Keratinocyte (primary cell): ENCODE results near the gene KRTAP10-12. TPM values are rescaled to one million over a fixed set of nuclear protein-coding genes. Genes with fewer than 3 reads are reported as not detected.

Source experiments
- DNase-seq: peaks from one replicate; pipeline ENCODE4 v3.0.0-alpha.2; 2011; ENCODE audit warnings: low read depth, missing footprints, low spot score
- FAIRE-seq: peaks from 2 replicates; lab custom pipeline; 2011; peaks lifted over from hg19 to GRCh38; lab: Jason Lieb, UNC
- H2AFZ ChIP-seq: 2 replicates; pipeline ENCODE4 v1.6.0; 2012; ENCODE audit warnings: low read length, control low read depth, inconsistent platforms; ENCODE audit not compliant: control insufficient read depth
- H3K27ac ChIP-seq: 2 replicates; pipeline ENCODE4 v1.5.1; 2011; ENCODE audit warnings: low read length; ENCODE audit not compliant: control insufficient read depth, insufficient read depth
- H3K27me3 ChIP-seq: 3 replicates; pipeline ENCODE4 v1.6.0; 2011; ENCODE audit warnings: low read length; ENCODE audit not compliant: control insufficient read depth, insufficient read depth; ENCODE audit errors: extremely low read depth
- H3K36me3 ChIP-seq, 2 experiments: 2 replicates in 1 of 2; 3 replicates in 1 of 2; pipeline ENCODE4 v1.5.1; 2011; ENCODE audit warnings: low read length in 2 of 2, mild to moderate bottlenecking in 1 of 2; ENCODE audit not compliant: control insufficient read depth in 2 of 2, insufficient read depth in 2 of 2; ENCODE audit errors: extremely low read depth in 1 of 2
- H3K4me1 ChIP-seq: 3 replicates; pipeline ENCODE4 v1.5.1; 2011; ENCODE audit warnings: low read length; ENCODE audit not compliant: control insufficient read depth, insufficient read depth; ENCODE audit errors: extremely low read depth
- H3K4me2 ChIP-seq: 3 replicates; pipeline ENCODE4 v1.6.0; 2011; ENCODE audit warnings: low read depth, low read length; ENCODE audit not compliant: control insufficient read depth, insufficient read depth; ENCODE audit errors: extremely low read depth
- H3K4me3 ChIP-seq, 3 experiments: fragments of 200-600 bp in 1 of 3; sonication (generic) in 1 of 3; 2 replicates in 2 of 3; 3 replicates in 1 of 3; pipeline ENCODE4 v1.5.1; 2011 to 2016; ENCODE audit warnings: low read length in 3 of 3, mild to moderate bottlenecking in 3 of 3, control low read depth in 2 of 3, inconsistent platforms in 1 of 3, low read depth in 1 of 3, mixed read lengths in 1 of 3, mixed run types in 1 of 3, moderate library complexity in 1 of 3; ENCODE audit not compliant: control insufficient read depth in 2 of 3, insufficient read depth in 2 of 3; ENCODE audit errors: extremely low read depth in 1 of 3
- H3K79me2 ChIP-seq: 2 replicates; pipeline ENCODE4 v1.6.0; 2012; ENCODE audit warnings: low read length; ENCODE audit not compliant: control insufficient read depth, insufficient read depth
- H3K9ac ChIP-seq: 3 replicates; pipeline ENCODE4 v1.6.0; 2011; ENCODE audit warnings: low read length; ENCODE audit not compliant: control insufficient read depth, insufficient read depth; ENCODE audit errors: extremely low read depth
- H3K9me1 ChIP-seq: 3 replicates; pipeline ENCODE4 v1.6.0; 2011; ENCODE audit warnings: low read length; ENCODE audit not compliant: control insufficient read depth, insufficient read depth; ENCODE audit errors: extremely low read depth
- H3K9me3 ChIP-seq: 2 replicates; pipeline ENCODE4 v1.5.1; 2012; ENCODE audit warnings: low read depth, low read length; ENCODE audit not compliant: control insufficient read depth
- H4K20me1 ChIP-seq: 3 replicates; pipeline ENCODE4 v1.6.0; 2011; ENCODE audit warnings: low read length; ENCODE audit not compliant: control insufficient read depth, insufficient read depth; ENCODE audit errors: extremely low read depth
- EZH2 ChIP-seq: IDR thresholded peaks from one replicate; pipeline ENCODE4 v1.6.1; 2012; ENCODE audit warnings: inconsistent platforms, mild to moderate bottlenecking, low read length, moderate library complexity
- dilution Hi-C: fragments of 300-500 bp; cut with MboI; formaldehyde crosslinking; loops from one replicate; pipeline ENCODE4 v1.7.0; 2020; ENCODE audit warnings: low sequenced_read_pairs; ENCODE audit not compliant: extremely low pct_ligation_motif_present
- polyA plus RNA-seq, 5 experiments: library from polyadenylated mRNA; depleted of rRNA in 3 of 5; stranded (reverse) in 3 of 5; stranded (forward) in 1 of 5; unstranded in 1 of 5; fragments of >200 nt; gene quantifications; 1 replicate in 1 of 5; 2 replicates in 3 of 5; 3 replicates in 1 of 5; pipeline versions ENCODE4 v1.2.1 to v1.2.3, GENCODE V29; 2011 to 2012; ENCODE audit warnings: missing spikeins in 2 of 5, low read depth in 1 of 5, low replicate concordance in 1 of 5
- TF ChIP-seq, protein P1 (sequence below), 3 experiments: IDR thresholded peaks in 1 of 3; conservative IDR thresholded peaks in 1 of 3; optimal IDR thresholded peaks in 1 of 3; 2 replicates in 2 of 3; 3 replicates in 1 of 3; pipeline versions ENCODE3 to v1.5.1; 2011; ENCODE audit warnings: low read length in 3 of 3, mild to moderate bottlenecking in 3 of 3, moderate library complexity in 2 of 3, control low read depth in 1 of 3, inconsistent platforms in 1 of 3; ENCODE audit not compliant: insufficient read depth in 2 of 3; ENCODE audit errors: extremely low read depth in 1 of 3

The KRTAP10-12 gene
- polyA plus RNA-seq, 1 donor (not counting 4 experiments of a cell fraction or from before 2014, with no cell fraction given): not detected

DNA sequence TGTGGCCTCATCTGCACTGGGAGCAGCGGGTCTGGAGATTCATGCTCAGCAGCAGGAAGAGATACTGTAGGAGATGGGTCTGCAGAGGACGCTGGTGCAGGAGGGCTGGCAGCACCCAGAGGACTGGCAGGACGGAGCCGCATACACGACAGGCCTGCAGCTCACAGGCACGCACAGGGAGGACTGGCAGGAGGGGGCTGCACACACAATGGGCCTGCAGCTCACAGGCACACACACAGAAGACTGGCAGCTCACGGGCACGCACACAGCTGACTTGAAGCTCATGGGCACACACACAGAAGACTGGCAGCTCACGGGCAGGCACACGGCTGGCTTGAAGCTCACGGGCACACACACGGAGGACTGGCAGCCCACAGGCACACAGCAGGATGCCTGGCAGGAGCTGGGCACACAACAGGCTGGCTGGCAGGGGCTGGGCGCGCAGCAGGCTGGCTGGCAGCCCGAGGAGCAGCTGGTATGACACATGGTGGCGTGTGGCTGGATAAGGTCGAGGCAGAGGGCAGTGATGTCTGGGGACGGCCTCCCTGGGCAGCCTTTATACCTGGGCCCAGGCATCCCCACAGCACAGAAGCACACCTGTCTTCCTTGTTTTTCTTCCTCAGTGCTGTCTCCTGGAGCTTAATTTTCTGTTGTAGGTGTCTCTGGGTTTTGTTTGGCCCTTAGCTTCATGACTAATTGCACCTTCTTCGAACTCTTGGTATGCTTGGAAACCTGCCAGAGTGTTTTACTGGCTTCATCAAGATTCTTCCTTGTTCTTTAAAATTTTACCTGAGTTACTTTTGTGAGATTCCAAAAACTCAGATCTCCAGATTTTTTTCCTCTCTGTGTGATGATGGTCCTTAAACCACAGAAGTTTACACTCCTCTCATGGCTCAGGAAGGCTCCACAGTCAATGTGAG lies 30.3 kb upstream of the KRTAP10-12 start, which contains the start of gene KRTAP12-2:
Gene KRTAP12-2 (minus strand): TSS at position 527 of the 920 bp plus-strand sequence. CDS start 41 bp downstream, at position 486.
- no peak within 1 kb of the TSS for H3K4me2 ChIP-seq
- no peak within 1 kb of the TSS for H3K27ac ChIP-seq
- TF ChIP-seq, protein P1, sequence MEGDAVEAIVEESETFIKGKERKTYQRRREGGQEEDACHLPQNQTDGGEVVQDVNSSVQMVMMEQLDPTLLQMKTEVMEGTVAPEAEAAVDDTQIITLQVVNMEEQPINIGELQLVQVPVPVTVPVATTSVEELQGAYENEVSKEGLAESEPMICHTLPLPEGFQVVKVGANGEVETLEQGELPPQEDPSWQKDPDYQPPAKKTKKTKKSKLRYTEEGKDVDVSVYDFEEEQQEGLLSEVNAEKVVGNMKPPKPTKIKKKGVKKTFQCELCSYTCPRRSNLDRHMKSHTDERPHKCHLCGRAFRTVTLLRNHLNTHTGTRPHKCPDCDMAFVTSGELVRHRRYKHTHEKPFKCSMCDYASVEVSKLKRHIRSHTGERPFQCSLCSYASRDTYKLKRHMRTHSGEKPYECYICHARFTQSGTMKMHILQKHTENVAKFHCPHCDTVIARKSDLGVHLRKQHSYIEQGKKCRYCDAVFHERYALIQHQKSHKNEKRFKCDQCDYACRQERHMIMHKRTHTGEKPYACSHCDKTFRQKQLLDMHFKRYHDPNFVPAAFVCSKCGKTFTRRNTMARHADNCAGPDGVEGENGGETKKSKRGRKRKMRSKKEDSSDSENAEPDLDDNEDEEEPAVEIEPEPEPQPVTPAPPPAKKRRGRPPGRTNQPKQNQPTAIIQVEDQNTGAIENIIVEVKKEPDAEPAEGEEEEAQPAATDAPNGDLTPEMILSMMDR (optimal IDR thresholded peaks at IDR 0.05 in 1 of 3, IDR thresholded peaks at IDR 0.05 in 1 of 3, conservative IDR thresholded peaks at IDR 0.05 in 1 of 3; ENCODE audit: extremely low read depth in 1 of 3, insufficient read depth in 2 of 3, low read length in 3 of 3): no peak
- TF ChIP-seq EZH2: no peak
- H3K9me1 ChIP-seq: no peaks in the 10 kb centered on the region
- no peak within 1 kb of the TSS for H2AFZ ChIP-seq
- DNase-seq: no peak
- H3K36me3 ChIP-seq: no peaks in the 10 kb centered on the region
- no peak for FAIRE-seq
- no peaks in the 10 kb centered on the region for H3K4me1 ChIP-seq
- H3K9ac ChIP-seq: no peak within 1 kb of the TSS
- no peaks in the 10 kb centered on the region for H3K9me3 ChIP-seq
- no peaks in the 10 kb centered on the region for H4K20me1 ChIP-seq
- no peak within 1 kb of the TSS for H3K4me3 ChIP-seq
- dilution Hi-C loops: no loop called here
- no peaks in the 10 kb centered on the region for H3K79me2 ChIP-seq
- H3K27me3 ChIP-seq: peaks cover 6% of the 10 kb centered on the region

- Histone ChIP-seq H2AFZ (no peak overlapping the region), H3K79me2 (no peaks in the 10 kb centered on the region), H3K9ac (no peak overlapping the region), H3K9me1 (no peaks in the 10 kb centered on the region), H3K27ac (no peak overlapping the region), H3K9me3 (no peaks in the 10 kb centered on the region), H3K4me2 (no peak overlapping the region), H3K27me3 (peaks cover 6% of the 10 kb centered on the region), H4K20me1 (no peaks in the 10 kb centered on the region), H3K4me1 (no peaks in the 10 kb centered on the region), H3K4me3 (no peak overlapping the region), H3K36me3 (no peaks in the 10 kb centered on the region)
- TF ChIP-seq, protein P1 (optimal IDR thresholded peaks at IDR 0.05 in 1 of 3, IDR thresholded peaks at IDR 0.05 in 1 of 3, conservative IDR thresholded peaks at IDR 0.05 in 1 of 3; ENCODE audit: extremely low read depth in 1 of 3, insufficient read depth in 2 of 3, low read length in 3 of 3): no peak
- TF ChIP-seq EZH2: no peak
- dilution Hi-C loops: no loop called here
- FAIRE-seq (no peak), DNase-seq (no peak)
Observed at GRCh38 chr21:44667612-44668011, 29.4 kb upstream of the KRTAP10-12 start.
